Stimulated activated CD4-positive, alpha-beta T cell treated with anti-CD3 and anti-CD28 coated beads, Interleukin-15, amount 100 ng/mL, for 24 hours (primary cell): Measurements from ENCODE around the gene TOR1A.

Experiments
- DNase-seq: peaks from one replicate; pipeline ENCODE4 v3.0.0-alpha.2; 2020

Gene TOR1A, protein sequence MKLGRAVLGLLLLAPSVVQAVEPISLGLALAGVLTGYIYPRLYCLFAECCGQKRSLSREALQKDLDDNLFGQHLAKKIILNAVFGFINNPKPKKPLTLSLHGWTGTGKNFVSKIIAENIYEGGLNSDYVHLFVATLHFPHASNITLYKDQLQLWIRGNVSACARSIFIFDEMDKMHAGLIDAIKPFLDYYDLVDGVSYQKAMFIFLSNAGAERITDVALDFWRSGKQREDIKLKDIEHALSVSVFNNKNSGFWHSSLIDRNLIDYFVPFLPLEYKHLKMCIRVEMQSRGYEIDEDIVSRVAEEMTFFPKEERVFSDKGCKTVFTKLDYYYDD

DNA sequence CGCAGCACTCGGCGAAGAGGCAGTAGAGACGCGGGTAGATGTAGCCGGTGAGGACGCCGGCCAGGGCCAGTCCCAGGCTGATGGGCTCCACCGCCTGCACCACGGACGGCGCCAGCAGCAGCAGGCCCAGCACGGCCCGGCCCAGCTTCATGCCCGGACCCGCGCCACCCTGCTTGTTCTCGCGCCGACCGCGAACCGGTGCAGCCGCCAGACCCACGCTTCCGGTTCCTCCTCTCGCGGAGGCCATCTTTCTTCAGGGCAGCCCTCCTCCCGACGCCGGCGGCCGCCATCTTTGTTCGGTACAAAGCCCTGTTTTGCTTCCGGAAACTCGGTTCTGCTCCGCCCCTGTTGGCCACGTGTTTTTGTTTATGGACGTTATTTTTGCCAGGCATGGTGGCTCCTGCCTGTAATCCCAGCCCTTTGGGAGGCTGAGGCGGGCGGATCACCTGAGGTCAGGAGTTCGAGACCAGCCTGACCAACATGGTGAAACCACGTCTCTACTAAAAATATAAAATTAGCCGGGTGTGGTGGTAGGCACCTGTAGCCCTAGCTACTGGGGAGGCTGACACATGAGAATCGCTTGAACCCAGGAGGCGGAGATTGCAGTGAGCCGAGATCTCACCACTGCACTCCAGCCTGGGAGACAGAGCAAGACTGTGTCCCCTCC, at the start of gene TOR1A:
Gene TOR1A (minus strand): TSS at position 202 of the 667 bp plus-strand sequence. CDS start 51 bp downstream, at position 151.
- peak; percentile 95 for DNase-seq

DNA sequence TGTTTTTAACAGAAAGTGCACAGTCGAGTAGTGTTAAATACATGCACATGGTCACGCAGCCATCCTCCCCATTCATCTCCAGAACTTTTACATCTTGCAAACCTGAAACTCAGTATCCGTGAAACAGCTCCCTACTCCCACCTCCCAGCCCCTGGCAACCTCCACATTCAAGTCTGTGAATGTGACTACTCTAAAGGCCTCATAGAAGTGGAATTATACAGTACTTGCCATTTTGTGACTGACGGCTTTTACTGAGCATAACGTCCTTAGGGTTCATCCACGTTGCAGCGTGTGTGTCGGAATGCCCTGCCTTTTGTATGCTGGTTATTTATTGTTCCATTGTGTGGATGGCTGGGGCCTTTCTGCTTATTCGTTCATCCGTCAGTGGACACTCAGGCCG, 47.1 kb upstream of the TOR1A start:
- DNase-seq = no peak

GRCh38 chr9:129869585-129870501, 45.9 kb upstream of the TOR1A start:
- no peak for DNase-seq

DNA sequence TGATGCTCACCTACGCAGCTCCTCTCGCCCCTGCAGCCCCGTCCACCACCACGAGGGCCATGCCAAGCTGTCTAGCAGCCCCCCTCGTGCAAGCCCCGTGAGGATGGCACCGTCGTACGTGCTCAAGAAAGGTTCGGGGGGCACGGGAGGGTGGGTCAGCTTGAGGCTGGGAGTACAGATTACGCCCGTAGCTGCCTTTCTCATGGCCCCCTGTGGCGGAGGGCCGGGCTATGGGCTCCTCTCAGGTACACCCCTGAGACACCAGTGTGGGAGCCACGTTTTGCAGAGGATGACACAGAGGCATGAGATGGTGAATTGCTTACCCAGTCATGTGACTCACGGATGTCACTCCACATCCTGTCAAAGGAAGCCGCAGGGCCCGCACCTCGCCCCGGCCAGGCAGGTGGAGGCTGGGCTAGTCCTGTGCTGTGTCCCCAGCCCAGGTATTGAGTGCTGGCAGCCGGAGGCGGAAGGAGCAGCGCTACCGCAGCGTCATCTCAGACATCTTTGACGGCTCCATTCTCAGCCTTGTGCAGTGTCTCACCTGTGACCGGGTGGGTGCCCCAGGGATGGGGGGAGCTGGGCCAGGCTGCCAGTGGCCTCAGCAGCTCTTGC, 45.0 kb upstream of the TOR1A start:
- DNase-seq = peak; percentile 88

DNA sequence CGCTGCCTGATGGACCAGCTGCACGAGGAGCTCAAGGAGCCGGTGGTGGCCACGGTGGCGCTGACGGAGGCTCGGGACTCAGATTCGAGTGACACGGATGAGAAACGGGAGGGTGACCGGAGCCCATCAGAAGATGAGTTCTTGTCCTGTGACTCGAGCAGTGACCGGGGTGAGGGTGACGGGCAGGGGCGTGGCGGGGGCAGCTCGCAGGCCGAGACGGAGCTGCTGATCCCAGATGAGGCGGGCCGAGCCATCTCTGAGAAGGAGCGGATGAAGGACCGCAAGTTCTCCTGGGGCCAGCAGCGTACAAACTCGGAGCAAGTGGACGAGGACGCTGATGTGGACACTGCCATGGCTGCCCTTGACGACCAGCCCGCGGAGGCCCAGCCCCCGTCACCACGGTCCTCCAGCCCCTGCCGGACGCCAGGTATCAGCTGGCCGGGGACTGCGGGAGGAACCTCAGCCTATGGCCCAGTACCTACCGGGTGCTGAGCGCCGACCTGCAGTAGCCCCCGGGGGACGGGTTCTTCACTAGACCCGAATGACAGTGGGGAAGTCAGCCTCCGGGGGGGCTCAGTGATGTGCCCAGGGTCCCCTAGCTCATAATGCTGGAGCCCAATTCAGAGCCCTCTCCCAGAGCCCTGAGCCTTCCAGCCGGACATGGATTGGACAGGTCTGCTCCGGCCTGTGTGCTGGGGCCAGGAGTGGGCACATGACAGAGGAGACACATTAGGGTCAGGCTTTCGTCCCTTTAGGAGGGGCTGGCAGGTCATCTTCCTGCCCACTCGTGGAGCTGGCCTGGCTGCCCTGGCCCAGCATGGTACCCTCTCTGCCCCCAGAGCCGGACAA, 44.3 kb upstream of the TOR1A start:
- no peak for DNase-seq

DNA sequence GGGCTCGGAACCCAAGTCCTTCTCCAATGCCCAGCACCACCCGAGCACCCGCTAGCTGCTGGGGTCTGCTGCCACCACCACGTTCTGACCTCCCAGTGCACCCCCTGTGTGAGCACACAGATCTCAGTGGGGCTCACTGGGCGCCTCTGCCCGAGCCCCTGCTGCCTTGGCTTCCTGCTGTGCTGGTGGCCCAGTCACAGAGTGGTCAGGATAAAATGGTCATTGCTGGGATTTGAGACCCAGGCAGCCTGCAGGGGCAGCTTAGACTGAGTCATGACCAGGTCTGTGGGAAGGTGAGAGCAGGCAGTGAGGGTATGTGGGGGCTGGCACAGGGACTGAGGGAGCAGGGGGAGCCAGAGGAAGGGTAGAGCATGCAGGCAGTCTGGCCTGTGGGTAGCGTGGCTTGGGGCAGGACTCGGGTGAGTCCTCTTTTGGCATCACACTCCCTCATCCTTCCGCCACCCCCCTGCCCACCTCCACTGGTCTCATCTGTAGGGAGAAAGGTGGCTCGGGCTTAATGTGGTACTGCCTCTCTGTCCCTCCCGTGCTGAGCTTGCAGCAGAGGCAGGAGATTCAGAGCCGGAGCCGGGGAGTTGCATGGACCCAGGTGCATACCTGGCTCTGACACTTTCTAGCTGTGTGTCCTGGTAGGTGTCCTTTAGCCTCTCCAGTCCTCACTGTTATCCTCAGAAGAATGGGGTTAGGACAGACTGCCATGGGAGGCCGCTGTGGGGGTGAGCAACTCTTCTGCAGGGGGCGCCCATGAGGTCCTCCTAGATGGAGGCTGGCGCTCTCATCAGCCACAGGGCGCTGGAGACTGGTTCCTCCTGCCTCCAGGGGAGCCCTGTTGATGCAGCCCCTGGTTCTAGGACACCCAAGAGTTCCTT, 43.4 kb upstream of the TOR1A start:
- peak; percentile 55 for DNase-seq

- DNase-seq = peak; percentile 47
These were observed 42.6 kb upstream of the TOR1A start for GRCh38 chr9:129866394-129867135.

DNA sequence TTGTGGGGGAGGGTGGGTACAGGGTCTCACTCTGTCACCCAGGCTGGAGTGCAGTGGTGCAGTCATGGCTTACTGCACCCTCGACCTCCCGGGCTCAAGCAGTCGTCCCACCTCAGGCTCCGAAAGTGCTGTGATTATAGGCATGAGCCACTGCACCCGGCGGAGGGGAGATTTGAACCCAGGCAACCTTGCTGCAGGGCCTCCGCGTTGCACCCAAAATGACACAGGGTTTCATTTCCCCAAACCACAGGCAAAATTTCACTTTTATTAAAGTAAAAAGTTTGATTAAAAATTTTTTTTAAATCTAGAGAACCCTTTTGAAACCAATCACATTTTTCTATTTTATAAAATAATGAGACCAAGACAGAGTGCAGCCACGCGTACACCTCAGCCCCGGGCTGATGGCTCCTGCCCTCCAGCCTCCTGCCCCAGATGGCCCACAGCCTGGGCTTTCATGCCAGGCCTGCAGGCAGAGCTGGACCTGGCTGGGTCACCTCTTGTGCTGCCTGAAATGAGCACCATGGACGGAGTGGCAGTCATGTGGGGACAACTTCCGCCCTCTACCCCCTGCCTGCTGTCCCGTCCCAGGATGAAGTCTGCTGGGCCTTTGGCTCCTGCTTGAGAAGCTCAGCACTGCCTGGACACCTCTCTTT, 41.9 kb upstream of the TOR1A start:
- DNase-seq = no peak

DNA sequence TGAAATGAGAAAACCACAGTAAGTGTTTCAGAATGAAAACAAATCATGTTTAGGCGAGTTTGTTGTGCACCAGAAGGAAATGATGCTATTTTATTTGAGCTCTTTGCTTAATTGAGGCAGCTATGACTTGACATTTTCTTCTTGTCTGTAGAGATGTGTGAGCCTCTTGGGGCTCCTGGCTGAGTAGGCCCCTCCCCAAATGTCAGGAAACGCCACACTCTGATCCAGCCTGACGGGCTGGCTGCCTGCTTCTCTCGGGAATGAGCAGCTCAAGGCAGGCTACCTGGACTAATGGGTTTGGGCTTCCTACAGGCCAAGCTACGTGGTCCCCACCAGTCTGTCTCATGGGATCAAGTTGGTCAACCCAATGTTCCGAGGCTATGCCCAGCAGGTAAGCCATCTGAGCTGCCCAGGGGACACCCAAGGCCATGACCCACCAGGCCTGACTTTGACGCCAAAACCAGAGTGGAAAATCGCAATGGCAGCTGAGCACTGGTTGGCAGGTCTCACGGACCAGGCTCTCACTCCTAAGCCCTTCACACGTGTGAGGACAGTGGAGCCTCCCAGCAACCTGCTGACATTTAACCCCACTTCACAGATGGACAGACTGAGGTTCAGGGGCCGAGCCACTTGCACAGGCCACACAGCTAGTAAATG, 41.2 kb upstream of the TOR1A start:
- DNase-seq = no peak

DNA sequence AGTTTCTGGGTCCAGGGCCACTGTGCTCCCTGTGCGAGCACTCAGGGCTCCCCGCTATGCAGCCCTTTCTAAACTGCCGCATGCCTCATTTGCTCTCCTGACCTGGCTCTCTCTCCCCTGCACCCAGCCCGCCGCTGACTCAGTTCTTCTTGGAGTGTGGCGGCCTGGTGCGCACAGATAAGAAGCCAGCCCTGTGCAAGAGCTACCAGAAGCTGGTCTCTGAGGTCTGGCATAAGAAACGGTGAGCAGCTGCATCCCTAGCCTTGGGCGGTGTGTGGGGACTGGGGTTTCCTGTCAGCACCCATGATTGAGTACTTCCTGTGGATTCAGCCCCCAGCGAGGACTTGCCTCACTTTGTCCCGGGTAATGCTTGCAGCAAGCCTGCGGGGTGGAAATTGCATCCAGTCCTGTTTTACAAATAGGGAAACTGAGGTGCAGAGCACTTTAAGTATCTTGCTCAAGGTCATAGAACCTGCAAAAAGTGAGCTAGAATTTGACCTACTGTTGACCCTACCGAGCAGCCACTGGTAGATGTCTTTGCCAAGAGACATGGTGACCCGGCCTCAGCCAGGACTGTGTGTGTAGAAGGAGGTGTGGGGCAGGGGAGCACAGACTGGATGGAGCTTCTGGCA, 39.2 kb upstream of the TOR1A start:
- DNase-seq = peak; percentile 79

GRCh38 chr9:129861447-129861827, 37.5 kb upstream of the TOR1A start:
- DNase-seq = no peak

DNA sequence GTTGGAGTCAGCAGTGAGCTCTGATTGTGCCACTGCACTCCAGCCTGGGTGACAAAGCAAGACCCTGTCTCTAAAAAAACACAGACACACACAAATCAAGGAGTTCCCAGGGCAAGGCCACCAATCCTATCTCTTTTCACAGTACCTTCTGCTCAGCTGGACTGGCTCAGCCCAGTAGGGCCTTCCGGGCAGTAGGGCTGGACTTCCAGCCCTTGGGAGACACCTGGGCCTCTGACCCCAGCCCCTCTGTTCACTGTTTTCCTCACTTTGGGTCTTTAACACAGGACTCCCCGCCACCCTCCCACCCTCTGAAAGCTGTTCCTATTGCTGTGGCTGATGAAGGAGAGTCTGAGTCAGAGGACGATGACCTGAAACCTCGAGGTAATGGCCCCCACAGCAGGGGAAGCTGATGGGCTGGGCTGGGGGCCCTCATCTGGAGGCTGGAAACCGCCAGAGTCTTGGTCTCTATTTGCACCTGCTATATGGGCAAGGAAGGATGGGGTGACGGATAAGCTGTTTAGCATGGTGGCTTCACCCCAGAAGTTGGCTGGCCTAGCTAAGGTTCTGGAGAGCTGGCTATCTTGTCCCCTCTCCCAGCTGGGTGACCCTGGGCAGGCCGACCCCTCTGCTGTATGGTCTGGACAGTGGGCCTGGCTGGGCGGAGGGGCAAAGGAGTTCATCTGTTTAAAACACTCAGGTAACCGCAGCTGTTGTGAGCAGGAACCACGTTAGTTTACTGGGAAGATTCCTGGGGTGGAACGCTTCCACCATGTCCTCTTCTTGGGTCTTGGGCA, 36.9 kb upstream of the TOR1A start:
- peak; percentile 68 for DNase-seq

DNA sequence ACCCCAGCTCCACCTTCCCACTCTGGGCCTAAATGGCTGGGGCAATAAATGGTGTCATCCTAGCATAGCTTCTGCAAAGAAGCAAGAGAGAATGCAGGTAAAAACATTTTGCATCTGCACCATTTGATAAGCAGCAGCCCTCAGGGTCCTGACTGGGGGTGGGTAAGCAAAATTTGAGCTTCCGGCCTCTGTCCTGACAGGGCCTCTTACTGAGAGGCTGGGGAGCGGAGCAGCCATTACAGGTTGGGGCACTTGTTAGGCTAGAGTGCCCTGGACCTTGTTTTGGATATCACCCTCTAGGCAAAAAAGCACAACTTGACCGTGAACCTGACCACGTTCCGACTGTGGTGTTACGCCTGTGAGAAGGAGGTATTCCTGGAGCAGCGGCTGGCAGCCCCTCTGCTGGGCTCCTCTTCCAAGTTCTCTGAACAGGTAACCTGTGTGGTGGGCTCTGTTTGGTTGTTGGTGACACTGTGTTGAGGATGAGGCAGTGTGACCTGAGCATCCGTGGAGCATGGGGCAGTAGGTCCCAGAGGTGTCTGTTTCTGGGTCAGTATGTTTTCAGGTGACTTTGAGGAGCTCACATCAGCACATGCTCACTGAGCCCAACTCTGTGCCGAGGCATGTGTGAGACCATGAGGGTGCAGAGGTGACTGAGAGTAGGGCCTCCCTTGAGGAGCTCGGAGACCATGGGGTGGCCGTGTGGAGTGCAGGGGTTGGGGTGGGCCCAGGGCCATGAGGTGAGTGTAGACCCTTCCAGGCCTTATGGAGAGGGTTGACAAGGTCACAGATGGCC, 34.4 kb upstream of the TOR1A start:
- DNase-seq = no peak

- DNase-seq = no peak
These were observed 33.3 kb upstream of the TOR1A start for GRCh38 chr9:129857207-129857606.

DNA sequence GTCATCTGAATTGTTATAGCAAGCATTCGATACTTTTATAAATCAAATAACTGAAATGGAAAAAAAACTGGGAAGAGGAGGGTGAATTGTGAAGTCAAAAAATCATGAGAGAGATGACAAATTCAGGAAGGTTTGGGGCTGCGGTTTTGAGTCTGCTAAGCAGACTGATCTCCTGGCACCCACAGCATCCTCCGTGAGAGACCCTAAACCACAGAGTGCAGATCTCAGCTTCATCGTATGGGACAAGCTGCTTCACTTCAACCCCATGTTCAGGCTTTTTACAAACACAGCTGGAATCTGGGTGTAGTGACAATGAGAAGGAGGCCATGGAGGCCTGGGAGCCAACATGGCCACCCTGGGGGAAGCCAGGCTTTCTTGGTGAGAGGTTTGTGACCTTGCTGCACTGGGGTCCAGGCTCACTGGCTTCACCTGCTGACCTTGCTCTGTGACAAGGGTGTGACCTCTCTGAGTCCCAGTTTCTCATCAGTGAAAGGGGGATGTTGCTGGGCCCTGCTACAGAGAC, 30.7 kb upstream of the TOR1A start:
- DNase-seq = no peak

- no peak for DNase-seq
These were observed 29.7 kb upstream of the TOR1A start for GRCh38 chr9:129853614-129854013.

- no peak for DNase-seq
These were observed 28.6 kb upstream of the TOR1A start for GRCh38 chr9:129852579-129852978.
